ENCODE data around the gene FAM181B.

FAM181B gene

GRCh38 chr11:82680252-82680651 is 53.4 kb downstream of the FAM181B start:
- DNase-seq = no peak
